IMR-90 (cell line): ENCODE data around the gene ARHGEF9. TPM values are rescaled to one million over a fixed set of nuclear protein-coding genes. Genes with fewer than 3 reads are reported as not detected.

Experiments used
- ATAC-seq: fragments of 200-7000 bp; cut with Tn5 transposase; 2 replicates; pipeline ENCODE4 v1.9.1; 2020; ENCODE audit warnings: low read depth, mild to moderate bottlenecking, moderate library complexity
- BruUV-seq: library from RNA; stranded (reverse); fragments of 400-500 nt; replicated peaks from 2 replicates; lab custom pipeline; 2021; lab: Mats Ljungman, UMichigan
- CTCF ChIA-PET: fragments of 300-600 bp; formaldehyde crosslinking; extraction: SDS; loops from one replicate; lab custom pipeline; 2021; ENCODE audit warnings: antibody characterized with exemption; lab: Yijun Ruan, JAX
- POLR2A ChIA-PET: fragments of 300-600 bp; sonication (Branson Sonifier 250); formaldehyde crosslinking; loops from one replicate; lab custom pipeline; 2022; ENCODE audit warnings: antibody characterized with exemption; ENCODE audit not compliant: unreplicated experiment; lab: Charles Lee
- DNase-seq: peaks from one replicate; pipeline ENCODE4 v3.0.0; 2013
- H2AFZ ChIP-seq: replicated peaks from 2 replicates; pipeline ENCODE3; 2013; ENCODE audit warnings: low read length, mild to moderate bottlenecking; ENCODE audit not compliant: poor library complexity
- H2AK5ac ChIP-seq: 2 replicates; pipeline ENCODE4 v1.6.1; 2013; ENCODE audit warnings: low read depth, low read length, inconsistent platforms
- H2AK9ac ChIP-seq: replicated peaks from 2 replicates; pipeline ENCODE3; 2013; ENCODE audit warnings: mild to moderate bottlenecking, low read depth, low read length, moderate library complexity; ENCODE audit not compliant: poor library complexity
- H2BK120ac ChIP-seq: 2 replicates; pipeline ENCODE4 v1.6.1; 2013; ENCODE audit warnings: low read depth, low read length, inconsistent platforms
- H2BK15ac ChIP-seq: 3 replicates; pipeline ENCODE4 v1.6.1; 2013; ENCODE audit warnings: low read depth, low read length, inconsistent platforms
- H2BK20ac ChIP-seq: 2 replicates; pipeline ENCODE4 v1.6.1; 2013; ENCODE audit warnings: low read depth, mild to moderate bottlenecking, inconsistent platforms, low read length, moderate library complexity
- H2BK5ac ChIP-seq: 2 replicates; pipeline ENCODE4 v1.6.1; 2013; ENCODE audit warnings: mild to moderate bottlenecking, low read depth, low read length, inconsistent platforms; ENCODE audit not compliant: poor library complexity, severe bottlenecking
- H3K14ac ChIP-seq: replicated peaks from 2 replicates; pipeline ENCODE4 v1.6.1; 2013; ENCODE audit warnings: low read depth, low read length, inconsistent platforms
- H3K18ac ChIP-seq: 2 replicates; pipeline ENCODE4 v1.6.1; 2013; ENCODE audit warnings: low read depth, low read length, control low read depth
- H3K23ac ChIP-seq: 2 replicates; pipeline ENCODE4 v1.6.1; 2013; ENCODE audit warnings: low read depth, low read length, inconsistent platforms
- H3K27ac ChIP-seq: 2 replicates; pipeline ENCODE4 v1.5.1; 2013; ENCODE audit warnings: mild to moderate bottlenecking, control low read depth, low read length; ENCODE audit not compliant: insufficient read depth
- H3K27me3 ChIP-seq: 2 replicates; pipeline ENCODE4 v1.6.1; 2013; ENCODE audit warnings: low read length; ENCODE audit not compliant: control insufficient read depth, insufficient read depth
- H3K36me3 ChIP-seq: 2 replicates; pipeline ENCODE4 v1.6.1; 2013; ENCODE audit warnings: low read length, mixed read lengths; ENCODE audit not compliant: control insufficient read depth, insufficient read depth
- H3K4ac ChIP-seq: 2 replicates; pipeline ENCODE4 v1.6.1; 2013; ENCODE audit warnings: low read depth, low read length, inconsistent platforms
- H3K4me1 ChIP-seq: 2 replicates; pipeline ENCODE4 v1.6.1; 2013; ENCODE audit warnings: low read length, mixed read lengths; ENCODE audit not compliant: control insufficient read depth, insufficient read depth
- H3K4me2 ChIP-seq: 2 replicates; pipeline ENCODE4 v1.6.1; 2013; ENCODE audit warnings: low read depth, mild to moderate bottlenecking, control low read depth, low read length, moderate library complexity
- H3K4me3 ChIP-seq: 2 replicates; pipeline ENCODE4 v1.5.1; 2013; ENCODE audit warnings: low read depth, mild to moderate bottlenecking, control low read depth, low read length, moderate library complexity; ENCODE audit not compliant: insufficient read depth
- H3K56ac ChIP-seq: 2 replicates; pipeline ENCODE4 v1.6.1; 2013; ENCODE audit warnings: low read length, inconsistent platforms; ENCODE audit not compliant: insufficient read depth; ENCODE audit errors: extremely low read depth
- H3K79me1 ChIP-seq, 2 experiments: 2 replicates each; pipeline ENCODE4 v1.6.1; 2013; ENCODE audit warnings: low read length in 2 of 2, inconsistent platforms in 1 of 2, low read depth in 1 of 2
- H3K9ac ChIP-seq: 2 replicates; pipeline ENCODE4 v1.6.1; 2013; ENCODE audit warnings: low read depth, low read length, control low read depth
- H3K9me1 ChIP-seq: 2 replicates; pipeline ENCODE4 v1.6.1; 2013; ENCODE audit warnings: low read length, inconsistent platforms; ENCODE audit not compliant: insufficient read depth
- H3K9me3 ChIP-seq: 2 replicates; pipeline ENCODE4 v1.6.1; 2013; ENCODE audit warnings: low read length; ENCODE audit not compliant: control insufficient read depth, insufficient read depth
- H4K20me1 ChIP-seq: 2 replicates; pipeline ENCODE4 v1.6.1; 2013; ENCODE audit warnings: low read length, inconsistent platforms; ENCODE audit not compliant: insufficient read depth
- H4K5ac ChIP-seq: 2 replicates; pipeline ENCODE4 v1.6.1; 2013; ENCODE audit warnings: mild to moderate bottlenecking, low read depth, low read length, control low read depth
- H4K8ac ChIP-seq, 2 experiments: 2 replicates each; pipeline ENCODE4 v1.6.1; 2013; ENCODE audit warnings: low read depth in 2 of 2, low read length in 2 of 2, control low read depth in 1 of 2, inconsistent platforms in 1 of 2
- H4K91ac ChIP-seq: 2 replicates; pipeline ENCODE4 v1.6.1; 2013; ENCODE audit warnings: low read depth, low read length, inconsistent platforms; ENCODE audit not compliant: insufficient read depth
- CEBPB ChIP-seq: IDR thresholded peaks from 2 replicates; pipeline ENCODE4 v1.6.1; 2012; ENCODE audit warnings: low read depth, low read length, improper control_type of control experiment
- NFE2L2 ChIP-seq: fragments of 150-350 bp; IDR thresholded peaks from 2 replicates; pipeline ENCODE4 v1.6.1; 2016; ENCODE audit warnings: low read depth, mild to moderate bottlenecking, low read length
- RAD21 ChIP-seq: IDR thresholded peaks from 2 replicates; pipeline ENCODE4 v1.6.1; 2012; ENCODE audit warnings: low read length, improper control_type of control experiment
- WGBS, 2 experiments: methylation state at CpG; one replicate each; pipeline versions ENCODE4 v1.1.5 to v1.1.7; 2013; ENCODE audit warnings: missing lambda C conversion rate in 2 of 2; ENCODE audit not compliant: insufficient read length in 1 of 2; ENCODE audit errors: extremely low coverage in 2 of 2; 5-methylcytosine and 5-hydroxymethylcytosine counted together
- dilution Hi-C: fragments of 300-500 bp; cut with HindIII; formaldehyde crosslinking; loops from one replicate; pipeline ENCODE4 v1.14.3; 2018; ENCODE audit warnings: low sequenced_read_pairs; ENCODE audit not compliant: unreplicated experiment
- in situ Hi-C: fragments of 300-500 bp; cut with MboI; formaldehyde crosslinking; loops from 3 replicates; pipeline ENCODE4 v1.14.3; 2019; ENCODE audit warnings: low sequenced_read_pairs, inconsistent platforms, mixed read lengths
- intact Hi-C: fragments of 100-400 bp; cut with micrococcal nuclease; formaldehyde crosslinking; loops from 2 replicates; pipeline ENCODE4 v1.10.0; 2022
- polyA plus RNA-seq, 3 experiments: library from polyadenylated mRNA; depleted of rRNA; stranded (reverse); fragments of >200 nt; gene quantifications; 2 replicates each; pipeline ENCODE4 v1.2.3, GENCODE V29; 2012; ENCODE audit warnings: low replicate concordance in 1 of 3
- total RNA-seq: library from RNA; depleted of rRNA; stranded (reverse); fragments of >200 nt; gene quantifications from 2 replicates; pipeline ENCODE4 v1.2.3, GENCODE V29; 2012
- TF ChIP-seq, protein P1 (sequence below): fragments of 150-350 bp; IDR thresholded peaks from 2 replicates; pipeline ENCODE4 v1.6.1; 2016; ENCODE audit warnings: low read depth, mild to moderate bottlenecking, low read length, moderate library complexity, borderline replicate concordance

ARHGEF9 gene
- total and polyA plus RNA-seq, 2 of the 4 experiments (the other 2 are of a cell fraction): 7.1 to 11.8 TPM

DNA sequence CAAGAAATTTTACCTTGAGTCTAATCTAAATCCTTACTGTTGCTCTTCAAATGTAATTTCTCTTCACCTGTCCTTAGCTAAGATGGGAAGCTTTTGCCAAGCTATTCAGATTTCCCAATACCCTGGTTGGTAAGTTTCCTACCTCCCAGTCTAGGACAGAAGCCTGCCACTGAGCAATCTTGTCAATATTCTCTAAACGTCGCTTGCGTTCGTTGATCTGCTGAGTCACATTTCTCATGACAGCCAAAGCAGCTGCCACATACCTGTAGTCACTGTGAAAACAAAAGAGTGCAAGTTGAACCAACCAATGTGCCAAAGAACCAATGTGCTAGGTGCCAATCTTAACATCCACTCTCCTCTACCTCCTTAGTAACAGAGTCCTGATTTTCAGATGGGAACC, 111.1 kb downstream of the ARHGEF9 start:
- no peak overlapping the region for H3K23ac ChIP-seq
- no peak overlapping the region for H2BK15ac ChIP-seq
- no peak overlapping the region for H3K9ac ChIP-seq
- H2AK5ac ChIP-seq: no peak overlapping the region
- DNase-seq (no peak), ATAC-seq (no peak)
- no TSS peak for BruUV-seq
- ChIA-PET CTCF (no interaction called here), POLR2A (no interaction called here)
- WGBS, 2 experiments: 100% methylated on average over 4 of the region's 4 CpGs; no CpG with 5 or more reads in 1 of the 2 experiments
- H2AK9ac ChIP-seq: no peak overlapping the region
- no peak overlapping the region for H4K5ac ChIP-seq
- no peak overlapping the region for H2AFZ ChIP-seq
- no peaks in the 10 kb centered on the region for H3K9me3 ChIP-seq
- no peaks in the 10 kb centered on the region for H3K27me3 ChIP-seq
- TF ChIP-seq RAD21 (no peak), NFE2L2 (no peak), CEBPB (no peak)
- TF ChIP-seq, protein P1, sequence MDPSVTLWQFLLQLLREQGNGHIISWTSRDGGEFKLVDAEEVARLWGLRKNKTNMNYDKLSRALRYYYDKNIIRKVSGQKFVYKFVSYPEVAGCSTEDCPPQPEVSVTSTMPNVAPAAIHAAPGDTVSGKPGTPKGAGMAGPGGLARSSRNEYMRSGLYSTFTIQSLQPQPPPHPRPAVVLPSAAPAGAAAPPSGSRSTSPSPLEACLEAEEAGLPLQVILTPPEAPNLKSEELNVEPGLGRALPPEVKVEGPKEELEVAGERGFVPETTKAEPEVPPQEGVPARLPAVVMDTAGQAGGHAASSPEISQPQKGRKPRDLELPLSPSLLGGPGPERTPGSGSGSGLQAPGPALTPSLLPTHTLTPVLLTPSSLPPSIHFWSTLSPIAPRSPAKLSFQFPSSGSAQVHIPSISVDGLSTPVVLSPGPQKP: no peak
- H3K79me1 ChIP-seq: no peaks in the 10 kb centered on the region
- H3K36me3 ChIP-seq: no peaks in the 10 kb centered on the region; the same call in 1 of the 2 replicates
- intact Hi-C loops (no loop called here), in situ Hi-C loops (no loop called here), dilution Hi-C loops (no loop called here)
- no peak overlapping the region for H3K4me3 ChIP-seq
- no peak overlapping the region for H2BK120ac ChIP-seq
- H3K18ac ChIP-seq: no peak overlapping the region
- no peak overlapping the region for H2BK20ac ChIP-seq
- H2BK5ac ChIP-seq: no peak overlapping the region
- H4K8ac ChIP-seq: no peak overlapping the region
- H3K9me1 ChIP-seq: no peaks in the 10 kb centered on the region
- H3K4ac ChIP-seq: no peak overlapping the region
- no peaks in the 10 kb centered on the region for H4K20me1 ChIP-seq
- H3K14ac ChIP-seq: no peak overlapping the region
- H3K4me1 ChIP-seq: no peaks in the 10 kb centered on the region
- no peak overlapping the region for H3K4me2 ChIP-seq
- no peak overlapping the region for H4K91ac ChIP-seq
- no peak overlapping the region for H3K27ac ChIP-seq
- H3K56ac ChIP-seq: no peak overlapping the region
